NCI-H2227 (cell line): ENCODE results near the gene COL20A1.

Experiments
- DNase-seq: peaks from one replicate; lab custom pipeline; 2025; ENCODE audit not compliant: unreplicated experiment; lab: John Stamatoyannopoulos, UW

The COL20A1 gene

GRCh38 chr20:63306673-63307537 is 13.9 kb downstream of the COL20A1 start:
- no peak for DNase-seq

- no peak for DNase-seq
Observed at GRCh38 chr20:63307538-63308217, 14.7 kb downstream of the COL20A1 start.

GRCh38 chr20:63308218-63308911 is 15.4 kb downstream of the COL20A1 start:
- no peak for DNase-seq

- peak; percentile 82 for DNase-seq
Observed at GRCh38 chr20:63309261-63310071, 16.5 kb downstream of the COL20A1 start.

GRCh38 chr20:63310265-63310991 is 17.4 kb downstream of the COL20A1 start:
- no peak for DNase-seq

GRCh38 chr20:63311186-63311832 is 18.3 kb downstream of the COL20A1 start:
- DNase-seq: no peak

- no peak for DNase-seq
Observed at GRCh38 chr20:63311833-63312243, 18.9 kb downstream of the COL20A1 start.

- no peak for DNase-seq
Observed at GRCh38 chr20:63312273-63312672, 19.3 kb downstream of the COL20A1 start.

GRCh38 chr20:63312690-63313348 is 19.8 kb downstream of the COL20A1 start:
- no peak for DNase-seq

GRCh38 chr20:63313349-63314014 is 20.5 kb downstream of the COL20A1 start:
- no peak for DNase-seq

- DNase-seq: no peak
Observed at GRCh38 chr20:63314015-63314471, 21.1 kb downstream of the COL20A1 start.

- DNase-seq: no peak
Observed at GRCh38 chr20:63314566-63315239, 21.7 kb downstream of the COL20A1 start.

GRCh38 chr20:63315240-63315689 is 22.3 kb downstream of the COL20A1 start:
- no peak for DNase-seq

GRCh38 chr20:63315731-63316491 is 22.9 kb downstream of the COL20A1 start:
- peak; percentile 22 for DNase-seq

GRCh38 chr20:63316502-63316921 is 23.5 kb downstream of the COL20A1 start:
- no peak for DNase-seq

GRCh38 chr20:63317061-63317460 is 24.1 kb downstream of the COL20A1 start:
- no peak for DNase-seq
